Neural progenitor cell (in vitro differentiated cells): ENCODE data around the gene RASD2. TPM values are rescaled to one million over a fixed set of nuclear protein-coding genes. Genes with fewer than 3 reads are reported as not detected.

Experiments
- DNase-seq: peaks from one replicate; pipeline ENCODE4 v3.0.0-alpha.2; 2016; ENCODE audit warnings: low spot score
- H2AFZ ChIP-seq: fragments of 200-600 bp; sonication (generic); replicated peaks from 2 replicates; pipeline ENCODE4 v1.6.1; 2016; ENCODE audit warnings: antibody characterized with exemption
- H3F3A ChIP-seq: fragments of 200-600 bp; sonication (generic); 2 replicates; pipeline ENCODE4 v1.6.1; 2016; ENCODE audit warnings: antibody characterized with exemption, low read depth
- H3K27ac ChIP-seq: fragments of 200-600 bp; sonication (generic); 2 replicates; pipeline ENCODE4 v1.5.1; 2016; ENCODE audit warnings: mild to moderate bottlenecking
- H3K27me3 ChIP-seq: fragments of 200-600 bp; sonication (generic); 2 replicates; pipeline ENCODE4 v1.6.1; 2016; ENCODE audit warnings: mild to moderate bottlenecking, moderate library complexity
- H3K36me3 ChIP-seq: fragments of 200-600 bp; sonication (generic); 2 replicates; pipeline ENCODE4 v1.5.1; 2016
- H3K4me1 ChIP-seq: fragments of 200-600 bp; sonication (generic); 2 replicates; pipeline ENCODE4 v1.6.1; 2016; ENCODE audit warnings: mixed run types
- H3K4me2 ChIP-seq: fragments of 200-600 bp; sonication (generic); 2 replicates; pipeline ENCODE4 v1.6.1; 2016
- H3K4me3 ChIP-seq: fragments of 200-600 bp; sonication (generic); 2 replicates; pipeline ENCODE4 v1.5.1; 2016
- H3K79me2 ChIP-seq: fragments of 200-600 bp; sonication (generic); 2 replicates; pipeline ENCODE4 v1.6.1; 2016; ENCODE audit warnings: low read depth
- H3K9ac ChIP-seq: fragments of 200-600 bp; sonication (generic); 2 replicates; pipeline ENCODE4 v1.6.1; 2016
- H3K9me3 ChIP-seq: fragments of 200-600 bp; sonication (generic); 2 replicates; pipeline ENCODE4 v1.5.1; 2016; ENCODE audit warnings: low read depth
- H4K20me1 ChIP-seq: fragments of 200-600 bp; sonication (generic); 2 replicates; pipeline ENCODE4 v1.6.1; 2016; ENCODE audit warnings: low read depth
- H3K27ac Mint-ChIP-seq: 3 replicates; pipeline ENCODE4 v1.8.0; 2021; ENCODE audit warnings: mixed read lengths
- H3K27me3 Mint-ChIP-seq: 2 replicates; pipeline ENCODE4 v1.8.0; 2022; ENCODE audit warnings: low read depth, mild to moderate bottlenecking, inconsistent platforms, moderate library complexity, mixed read lengths; ENCODE audit not compliant: insufficient read depth
- H3K36me3 Mint-ChIP-seq: 3 replicates; pipeline ENCODE4 v1.8.0; 2021; ENCODE audit warnings: mixed read lengths
- H3K4me1 Mint-ChIP-seq: 3 replicates; pipeline ENCODE4 v1.8.0; 2021; ENCODE audit warnings: mixed read lengths
- H3K4me3 Mint-ChIP-seq: 3 replicates; pipeline ENCODE4 v1.8.0; 2021; ENCODE audit warnings: mild to moderate bottlenecking, moderate library complexity, mixed read lengths
- H3K9me3 Mint-ChIP-seq: 3 replicates; pipeline ENCODE4 v1.8.0; 2020; ENCODE audit warnings: mixed read lengths
- CTCF ChIP-seq: fragments of 200-600 bp; sonication (generic); IDR thresholded peaks from 2 replicates; pipeline ENCODE4 v1.5.1; 2017; ENCODE audit warnings: antibody characterized with exemption, mild to moderate bottlenecking
- EZH2 ChIP-seq: fragments of 200-600 bp; sonication (generic); IDR thresholded peaks from 2 replicates; pipeline ENCODE4 v1.6.1; 2017; ENCODE audit warnings: antibody characterized with exemption, mild to moderate bottlenecking, moderate library complexity
- EZH2phosphoT487 ChIP-seq: fragments of 200-600 bp; sonication (generic); IDR thresholded peaks from 2 replicates; pipeline ENCODE4 v1.6.1; 2017; ENCODE audit warnings: antibody characterized with exemption
- total RNA-seq: library from RNA; depleted of rRNA; stranded (reverse); fragments of >200 nt; gene quantifications from 2 replicates; pipeline ENCODE4 v1.2.3, GENCODE V29; 2015; ENCODE audit warnings: low replicate concordance

RASD2 gene
- total RNA-seq, 1 donor from 2014 or later: 0.04 TPM

- H3K9me3 Mint-ChIP-seq: no peaks in the 10 kb centered on the region
- no peak overlapping the region for H3K4me3 Mint-ChIP-seq
- Histone ChIP-seq H3K27me3 (no peaks in the 10 kb centered on the region), H3K27ac (no peak overlapping the region), H3K4me1 (peaks cover 19% of the 10 kb centered on the region), H3K4me3 (no peak overlapping the region), H3K79me2 (no peaks in the 10 kb centered on the region), H3F3A (no peaks in the 10 kb centered on the region), H2AFZ (no peak overlapping the region), H4K20me1 (no peaks in the 10 kb centered on the region), H3K9me3 (no peaks in the 10 kb centered on the region), H3K36me3 (no peaks in the 10 kb centered on the region), H3K9ac (no peak overlapping the region), H3K4me2 (no peak overlapping the region)
- H3K4me1 Mint-ChIP-seq: peaks cover 10% of the 10 kb centered on the region
- H3K27ac Mint-ChIP-seq: no peak overlapping the region
- DNase-seq: no peak
- no peaks in the 10 kb centered on the region for H3K36me3 Mint-ChIP-seq
- H3K27me3 Mint-ChIP-seq: peaks cover 5% of the 10 kb centered on the region
- TF ChIP-seq EZH2phosphoT487 (no peak), CTCF (no peak), EZH2 (no peak)
Measured at GRCh38 chr22:35509451-35509850, 31.2 kb upstream of the RASD2 start.

DNA sequence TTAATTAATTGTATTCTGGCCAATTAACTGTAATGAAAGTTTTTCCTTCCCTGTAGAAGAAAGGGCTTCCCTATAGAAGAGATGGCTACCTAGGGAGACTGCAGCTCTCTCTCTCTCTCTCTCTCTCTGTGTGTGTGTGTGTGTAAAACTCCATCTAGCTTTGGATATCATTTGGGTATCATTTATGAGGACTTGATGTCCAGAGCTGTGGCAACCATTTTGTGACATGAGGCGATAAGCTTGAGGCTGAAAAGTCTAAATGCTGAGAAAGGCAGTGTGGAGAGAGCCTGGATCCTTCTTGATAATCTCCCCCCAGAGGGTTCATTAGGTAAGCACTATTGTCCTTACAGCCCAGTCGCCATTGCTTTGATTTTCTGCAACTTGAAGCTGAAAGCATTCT is 30.7 kb upstream of the RASD2 start:
- Mint-ChIP-seq H3K27me3 (peaks cover 5% of the 10 kb centered on the region), H3K4me1 (peaks cover 10% of the 10 kb centered on the region), H3K36me3 (no peaks in the 10 kb centered on the region), H3K4me3 (no peak overlapping the region), H3K9me3 (no peaks in the 10 kb centered on the region), H3K27ac (peak overlapping the region; percentile 43)
- TF ChIP-seq EZH2phosphoT487 (no peak), EZH2 (no peak), CTCF (no peak)
- no peak overlapping the region for H3K27ac ChIP-seq
- no peak overlapping the region for H3K4me3 ChIP-seq
- no peak overlapping the region for H3K4me2 ChIP-seq
- no peaks in the 10 kb centered on the region for H3F3A ChIP-seq
- H2AFZ ChIP-seq: no peak overlapping the region
- no peaks in the 10 kb centered on the region for H4K20me1 ChIP-seq
- H3K4me1 ChIP-seq: peaks cover 17% of the 10 kb centered on the region
- no peaks in the 10 kb centered on the region for H3K9me3 ChIP-seq
- H3K79me2 ChIP-seq: no peaks in the 10 kb centered on the region
- no peak for DNase-seq
- no peak overlapping the region for H3K9ac ChIP-seq
- H3K27me3 ChIP-seq: no peaks in the 10 kb centered on the region
- no peaks in the 10 kb centered on the region for H3K36me3 ChIP-seq

GRCh38 chr22:35510481-35510934 is 30.1 kb upstream of the RASD2 start:
- no peaks in the 10 kb centered on the region for H3K36me3 ChIP-seq
- no peak overlapping the region for H3K4me2 ChIP-seq
- peaks cover 5% of the 10 kb centered on the region for H3K27me3 Mint-ChIP-seq
- H3K9ac ChIP-seq: no peak overlapping the region
- no peaks in the 10 kb centered on the region for H3K9me3 Mint-ChIP-seq
- no peaks in the 10 kb centered on the region for H3K27me3 ChIP-seq
- no peaks in the 10 kb centered on the region for H3F3A ChIP-seq
- no peaks in the 10 kb centered on the region for H3K9me3 ChIP-seq
- H3K27ac ChIP-seq: no peak overlapping the region
- peaks cover 10% of the 10 kb centered on the region for H3K4me1 Mint-ChIP-seq
- no peak for DNase-seq
- H3K27ac Mint-ChIP-seq: no peak overlapping the region
- no peak overlapping the region for H2AFZ ChIP-seq
- no peaks in the 10 kb centered on the region for H3K79me2 ChIP-seq
- H4K20me1 ChIP-seq: no peaks in the 10 kb centered on the region
- TF ChIP-seq EZH2 (no peak), CTCF (no peak), EZH2phosphoT487 (no peak)
- H3K4me3 ChIP-seq: no peak overlapping the region
- no peaks in the 10 kb centered on the region for H3K36me3 Mint-ChIP-seq
- peaks cover 11% of the 10 kb centered on the region for H3K4me1 ChIP-seq
- H3K4me3 Mint-ChIP-seq: no peak overlapping the region
